Germinal center (tissue), 1 donor: ENCODE results near the gene PDLIM1.

ENCODE experiments used
- DNase-seq: peaks from one replicate; pipeline ENCODE4 v3.0.0; 2012; ENCODE audit warnings: mixed read lengths, low spot score

Gene PDLIM1

GRCh38 chr10:95314192-95314918, 23.6 kb upstream of the PDLIM1 start:
- DNase-seq, result no peak

- no peak for DNase-seq
These were observed 22.2 kb upstream of the PDLIM1 start for GRCh38 chr10:95312986-95313495.

- DNase-seq, result no peak
These were observed 21.5 kb upstream of the PDLIM1 start for GRCh38 chr10:95312257-95312656.

- DNase-seq, result no peak
These were observed 19.2 kb upstream of the PDLIM1 start for GRCh38 chr10:95309958-95310357.

GRCh38 chr10:95308389-95309302, 17.8 kb upstream of the PDLIM1 start:
- DNase-seq, result no peak

- no peak for DNase-seq
These were observed 16.0 kb upstream of the PDLIM1 start for GRCh38 chr10:95306851-95307250.

DNA sequence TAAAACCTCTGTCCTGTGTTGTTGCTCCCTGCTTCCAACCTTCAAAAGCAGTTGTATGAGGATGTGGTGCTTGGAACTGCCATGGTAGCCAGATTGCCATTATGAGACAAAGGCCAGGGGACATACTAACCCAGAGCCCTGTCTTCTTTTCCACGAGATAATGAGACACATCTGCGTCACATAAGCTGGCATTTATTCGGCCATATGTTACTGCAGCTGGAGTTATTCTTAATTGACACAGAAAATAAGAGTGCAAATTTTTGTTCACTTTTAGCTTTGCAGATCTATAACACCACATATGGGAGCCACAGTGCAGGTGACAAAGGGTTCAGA, 15.5 kb upstream of the PDLIM1 start:
- DNase-seq, result no peak

DNA sequence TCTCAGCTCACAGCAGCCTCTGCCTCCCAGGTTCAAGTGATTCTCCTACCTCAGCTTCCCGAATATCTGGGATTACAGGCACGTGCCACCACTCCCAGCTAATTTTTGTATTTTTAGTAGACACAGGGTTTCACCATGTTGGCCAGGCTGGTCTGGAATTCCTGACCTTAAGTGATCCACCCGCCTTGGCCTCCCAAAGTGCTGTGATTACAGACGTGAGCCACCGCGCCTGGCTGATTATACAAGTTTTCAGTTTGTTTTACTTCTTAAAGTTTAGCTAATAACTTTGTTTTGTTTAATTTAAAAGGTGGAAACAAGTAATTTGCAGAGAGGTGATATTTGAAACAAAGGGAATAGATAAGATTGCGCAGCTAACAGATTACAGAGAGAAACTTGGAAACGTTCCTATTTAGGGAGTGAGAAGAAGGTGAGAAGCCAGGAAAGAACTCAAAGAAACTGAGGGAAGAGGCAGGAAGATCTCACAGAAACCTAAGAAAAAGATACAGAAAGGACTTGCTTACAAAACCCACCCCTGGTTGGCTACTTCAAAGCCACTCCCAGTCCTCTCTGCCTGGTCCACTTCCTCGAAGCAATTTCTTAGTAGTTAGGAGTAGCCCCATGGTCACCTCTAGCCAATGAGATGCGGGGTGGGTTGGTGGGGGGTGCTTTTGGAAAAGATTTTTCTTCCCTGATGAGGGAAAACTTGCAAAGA, 15.0 kb upstream of the PDLIM1 start:
- no peak for DNase-seq

GRCh38 chr10:95304976-95305375, 14.2 kb upstream of the PDLIM1 start:
- no peak for DNase-seq

DNA sequence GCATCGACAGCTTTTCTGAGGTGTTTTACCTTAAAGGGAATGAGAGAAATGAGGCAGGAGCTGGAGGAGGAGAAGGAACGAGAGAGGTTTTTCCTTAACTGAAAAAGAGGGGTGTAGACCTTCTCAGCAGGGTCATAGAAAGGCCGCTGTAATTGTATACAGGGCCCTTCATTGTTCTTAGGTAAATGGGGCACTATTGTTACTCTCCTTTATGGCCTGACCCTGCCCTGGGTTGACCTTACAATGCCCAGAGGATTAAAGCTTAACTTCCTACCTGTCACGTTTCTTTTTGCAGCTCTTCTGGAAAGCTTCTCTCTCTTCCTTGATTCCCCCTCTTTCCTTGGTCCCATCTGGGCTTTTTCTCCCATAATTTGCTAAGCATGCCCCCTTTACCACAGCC, 13.7 kb upstream of the PDLIM1 start:
- no peak for DNase-seq

DNA sequence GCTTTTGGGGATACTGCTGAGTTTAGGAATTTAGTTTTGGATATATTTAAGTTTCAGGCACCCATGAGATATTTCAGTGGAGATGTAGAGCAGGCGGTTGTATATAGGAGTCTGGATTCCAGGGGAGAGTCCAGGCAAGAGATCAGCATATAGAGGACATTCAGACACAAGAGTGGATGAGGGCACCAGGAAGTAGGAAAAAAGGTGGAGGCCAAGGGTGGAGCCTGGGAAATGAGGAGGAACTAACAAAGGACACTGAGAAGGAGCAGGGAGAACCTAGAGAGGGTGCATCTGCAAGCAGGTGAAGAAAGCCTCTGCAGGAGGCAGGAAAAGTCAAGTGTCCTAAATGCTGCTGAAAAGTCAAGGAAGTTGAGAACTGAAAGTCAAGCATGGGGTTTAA, 13.1 kb upstream of the PDLIM1 start:
- no peak for DNase-seq

- no peak for DNase-seq
These were observed 12.7 kb upstream of the PDLIM1 start for GRCh38 chr10:95303535-95303934.

DNA sequence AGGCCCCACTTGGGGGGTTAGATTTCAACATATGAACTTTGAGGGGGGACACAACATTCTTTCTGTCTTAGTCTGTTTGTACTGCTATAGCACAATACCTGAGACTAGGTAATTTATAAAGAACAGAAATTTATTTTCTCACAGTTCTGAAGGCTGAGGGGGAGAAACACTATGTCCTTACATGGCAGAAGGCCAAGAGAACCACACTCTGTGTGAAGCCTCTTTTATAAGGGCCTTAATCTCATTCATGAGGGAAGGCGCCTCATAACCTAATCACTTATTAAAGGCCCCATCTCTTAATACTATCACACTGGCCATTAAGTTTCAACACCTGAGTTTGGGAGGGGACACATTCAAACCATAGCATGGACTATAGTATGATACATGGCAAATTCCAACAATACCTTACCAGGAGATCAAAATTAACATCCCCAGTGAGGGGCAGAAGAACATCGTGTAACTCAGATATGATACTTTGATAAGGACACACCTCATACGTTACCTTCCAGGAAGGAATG, 9.3 kb upstream of the PDLIM1 start:
- no peak for DNase-seq

- no peak for DNase-seq
These were observed 6.6 kb upstream of the PDLIM1 start for GRCh38 chr10:95297402-95297801.

DNA sequence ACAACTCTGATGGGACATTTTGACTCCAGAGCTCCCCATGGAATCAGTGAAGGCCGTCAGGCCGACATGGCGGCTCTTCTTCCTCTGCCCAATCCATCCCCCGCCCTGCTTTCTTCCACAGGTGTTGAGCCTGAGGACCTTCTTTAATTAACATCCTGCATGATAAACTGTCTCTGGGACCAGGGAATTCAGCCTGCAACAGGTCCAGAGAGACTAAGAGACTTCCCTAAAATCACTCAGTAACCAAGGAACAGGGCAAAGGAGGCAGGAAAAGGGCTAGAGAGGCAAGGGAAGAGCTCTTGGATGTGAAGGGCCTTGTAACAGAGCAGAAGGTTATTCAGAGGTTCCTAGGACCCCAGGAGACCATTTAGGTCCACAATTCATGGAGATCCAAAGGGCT, 6.0 kb upstream of the PDLIM1 start:
- no peak for DNase-seq

DNA sequence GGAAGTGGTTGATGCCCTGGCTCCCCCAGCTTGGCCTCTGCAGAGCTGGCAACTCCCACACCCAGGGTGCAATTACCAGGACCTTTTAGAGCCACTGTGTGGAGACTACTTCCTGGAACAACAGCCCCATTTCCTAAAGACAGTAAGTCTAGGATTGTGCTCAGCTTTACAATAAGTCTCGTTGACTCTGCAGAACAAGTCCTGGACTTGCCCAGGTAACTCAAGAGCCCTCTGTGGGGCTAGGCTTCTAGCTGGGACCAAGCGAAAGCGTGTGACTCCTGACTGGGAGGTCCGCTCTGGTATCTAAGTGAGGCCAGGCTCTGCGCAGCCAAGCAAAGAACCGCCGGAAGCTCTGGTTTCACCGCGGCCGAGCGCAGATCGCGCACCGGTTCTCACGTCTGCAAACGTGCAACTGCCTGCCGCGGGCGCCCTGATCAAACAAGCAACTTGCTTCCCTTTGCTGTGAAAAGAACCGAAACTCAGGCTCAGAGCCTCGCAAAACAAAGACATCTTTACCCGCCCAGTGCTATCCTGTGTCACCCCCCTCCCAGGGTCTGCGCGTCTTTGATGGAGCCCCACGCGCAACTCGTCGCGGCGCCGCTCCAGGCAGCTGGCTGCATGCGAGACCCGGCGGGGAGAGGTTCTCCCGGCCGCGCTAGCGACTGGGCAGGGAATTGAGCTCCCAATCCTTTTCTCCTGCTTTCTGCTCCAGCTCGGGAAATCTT, 4.4 kb upstream of the PDLIM1 start:
- DNase-seq, result peak; percentile 78

DNA sequence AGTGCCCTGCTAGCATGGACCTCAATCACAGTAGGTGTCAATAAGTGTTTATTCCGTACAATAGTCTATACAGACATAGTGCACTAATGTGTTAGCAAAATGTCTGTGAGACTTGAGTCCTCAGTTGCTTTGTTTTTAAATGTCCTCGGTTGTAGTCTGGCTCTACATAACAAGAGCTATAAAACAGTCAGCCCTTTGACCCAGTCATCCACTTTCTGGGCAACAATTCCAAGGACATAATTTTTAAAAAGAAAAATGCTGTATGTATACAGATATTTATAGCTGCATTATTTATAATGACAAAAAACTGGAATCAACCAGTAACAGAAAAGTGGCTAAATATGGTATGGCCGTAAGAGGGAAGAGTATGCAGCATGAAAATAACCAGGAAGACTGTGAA, 2.8 kb upstream of the PDLIM1 start:
- DNase-seq, result no peak

DNA sequence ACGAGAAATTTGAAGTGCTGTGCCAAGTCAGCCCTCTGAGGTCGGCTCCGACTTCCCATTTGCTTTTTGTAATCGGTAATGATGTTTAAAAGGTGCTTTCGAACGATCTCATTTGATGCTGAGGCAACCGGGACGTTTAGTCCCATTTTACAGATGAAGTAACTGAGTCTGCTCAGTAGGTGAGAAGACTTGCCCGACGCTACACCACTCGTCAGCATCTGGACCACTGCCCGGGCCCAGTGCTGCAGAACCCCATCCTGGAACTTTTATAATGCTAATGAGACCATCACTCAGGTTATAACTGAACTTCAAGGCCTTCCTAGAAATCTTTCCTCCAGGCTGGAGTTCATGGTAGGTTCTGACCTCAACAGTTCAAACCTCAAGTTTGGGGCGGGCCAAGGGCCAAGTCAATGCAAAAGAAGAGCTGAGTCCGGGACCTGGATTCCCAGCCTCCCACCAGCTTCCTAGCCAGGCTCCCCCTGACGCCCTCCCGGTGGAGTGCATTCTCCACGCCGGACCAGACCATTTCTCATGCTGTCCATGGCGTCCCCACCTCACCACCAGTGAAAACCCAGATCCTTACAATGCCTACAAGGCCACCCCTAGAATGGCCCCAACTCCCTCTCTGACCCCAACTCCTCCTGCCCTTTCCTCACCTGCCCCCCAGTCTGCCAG, 699 bp upstream of the PDLIM1 start:
- no peak for DNase-seq

DNA sequence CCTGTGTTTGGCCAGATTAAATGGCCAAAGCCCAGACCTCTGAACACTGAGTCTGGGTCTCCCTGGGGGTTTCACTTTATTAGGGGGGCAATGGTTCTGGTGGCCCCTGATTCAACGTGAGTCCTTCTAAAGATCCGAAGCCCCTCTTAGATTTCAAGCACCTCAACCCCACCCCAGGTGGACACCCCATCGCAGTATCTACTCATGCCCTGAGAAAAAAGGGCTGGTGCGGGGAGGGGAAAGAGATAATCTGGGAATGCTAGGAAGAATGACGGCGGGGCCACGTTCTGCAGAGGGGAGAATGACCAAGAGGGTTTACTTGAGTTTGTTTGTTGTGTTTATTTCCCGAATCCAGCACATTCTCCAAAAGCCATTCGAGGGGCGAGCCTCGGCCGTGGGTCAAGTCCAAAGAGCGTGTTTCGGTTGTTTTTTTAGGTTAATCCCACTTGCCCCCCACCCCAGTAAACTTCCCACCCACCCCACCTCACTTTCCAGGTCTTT, 832 bp downstream of the PDLIM1 start:
- no peak for DNase-seq

GRCh38 chr10:95289003-95289920, 1.5 kb downstream of the PDLIM1 start:
- no peak for DNase-seq
